HCT116 (cell line): ENCODE measurements around the gene USP24.

Source experiments
- POLR2AphosphoS5 ChIP-seq: IDR thresholded peaks from 2 replicates; pipeline ENCODE4 v1.6.1; 2011; ENCODE audit warnings: mild to moderate bottlenecking, low read depth, low read length, moderate library complexity
- SP1 ChIP-seq: IDR thresholded peaks from 2 replicates; pipeline ENCODE4 v1.6.1; 2012; ENCODE audit warnings: low read depth
- TF ChIP-seq, protein P1 (sequence below), 3 experiments: fragments of 200-600 bp in 1 of 3; sonication (generic) in 1 of 3; IDR thresholded peaks in 2 of 3; conservative IDR thresholded peaks in 1 of 3; 2 replicates each; pipeline ENCODE4 v1.5.1; 2012 to 2017; ENCODE audit warnings: low read depth in 2 of 3, low read length in 2 of 3, antibody characterized with exemption in 1 of 3, borderline replicate concordance in 1 of 3, control low read depth in 1 of 3, mild to moderate bottlenecking in 1 of 3, mixed read lengths in 1 of 3, mixed run types in 1 of 3, moderate library complexity in 1 of 3; ENCODE audit not compliant: insufficient read depth in 1 of 3

GRCh38 chr1:55078470-55078869 lies 136.7 kb downstream of the USP24 start:
- TF ChIP-seq, protein P1, sequence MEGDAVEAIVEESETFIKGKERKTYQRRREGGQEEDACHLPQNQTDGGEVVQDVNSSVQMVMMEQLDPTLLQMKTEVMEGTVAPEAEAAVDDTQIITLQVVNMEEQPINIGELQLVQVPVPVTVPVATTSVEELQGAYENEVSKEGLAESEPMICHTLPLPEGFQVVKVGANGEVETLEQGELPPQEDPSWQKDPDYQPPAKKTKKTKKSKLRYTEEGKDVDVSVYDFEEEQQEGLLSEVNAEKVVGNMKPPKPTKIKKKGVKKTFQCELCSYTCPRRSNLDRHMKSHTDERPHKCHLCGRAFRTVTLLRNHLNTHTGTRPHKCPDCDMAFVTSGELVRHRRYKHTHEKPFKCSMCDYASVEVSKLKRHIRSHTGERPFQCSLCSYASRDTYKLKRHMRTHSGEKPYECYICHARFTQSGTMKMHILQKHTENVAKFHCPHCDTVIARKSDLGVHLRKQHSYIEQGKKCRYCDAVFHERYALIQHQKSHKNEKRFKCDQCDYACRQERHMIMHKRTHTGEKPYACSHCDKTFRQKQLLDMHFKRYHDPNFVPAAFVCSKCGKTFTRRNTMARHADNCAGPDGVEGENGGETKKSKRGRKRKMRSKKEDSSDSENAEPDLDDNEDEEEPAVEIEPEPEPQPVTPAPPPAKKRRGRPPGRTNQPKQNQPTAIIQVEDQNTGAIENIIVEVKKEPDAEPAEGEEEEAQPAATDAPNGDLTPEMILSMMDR (IDR thresholded peaks at IDR 0.05 in 2 of 3, conservative IDR thresholded peaks at IDR 0.05 in 1 of 3; ENCODE audit: borderline replicate concordance in 1 of 3, insufficient read depth in 1 of 3, low read depth in 2 of 3, low read length in 2 of 3) = no peak
- no peak for TF ChIP-seq POLR2AphosphoS5
- no peak for TF ChIP-seq SP1
